Measurements from ENCODE around the gene ANAPC16.

GRCh38 chr10:72248468-72249151 is 32.8 kb downstream of the ANAPC16 start:
- TF ChIP-seq POLR2A (IDR thresholded peaks at IDR 0.05): peak; percentile 47 to 89 (median 80)
- peak in 1 of 7 experiments; percentile 19 for TF ChIP-seq CTCF (IDR thresholded peaks at IDR 0.05)
